Suprapubic skin (tissue), 4 donors: Measurements from ENCODE around the gene GPC5. TPM values are rescaled to one million over a fixed set of nuclear protein-coding genes. Genes with fewer than 3 reads are reported as not detected.

Source experiments
- DNase-seq, 2 donors: peaks; one replicate each; pipeline ENCODE4 v3.0.0-alpha.2; 2019; ENCODE audit warnings: low spot score in 2 of 2
- H3K27ac ChIP-seq: fragments of 200-600 bp; sonication (generic); one replicate; pipeline ENCODE4 v1.5.1; 2019
- H3K27me3 ChIP-seq: fragments of 200-600 bp; sonication (generic); one replicate; pipeline ENCODE4 v1.5.1; 2019
- H3K36me3 ChIP-seq: fragments of 200-600 bp; sonication (generic); one replicate; pipeline ENCODE4 v1.5.1; 2019
- H3K4me1 ChIP-seq: fragments of 200-600 bp; sonication (generic); one replicate; pipeline ENCODE4 v1.5.1; 2019
- H3K4me3 ChIP-seq: fragments of 200-600 bp; sonication (generic); one replicate; pipeline ENCODE4 v1.5.1; 2019; ENCODE audit warnings: mild to moderate bottlenecking
- H3K9me3 ChIP-seq: fragments of 200-600 bp; sonication (generic); one replicate; pipeline ENCODE4 v1.5.1; 2019
- CTCF ChIP-seq, 2 donors: fragments of 200-600 bp in 1 of 2; fragments of 450-650 bp in 1 of 2; sonication (generic) in 1 of 2; IDR thresholded peaks; one replicate each; pipeline ENCODE4 v1.5.1; 2016 to 2019; ENCODE audit warnings: antibody characterized with exemption in 2 of 2, mild to moderate bottlenecking in 1 of 2, moderate library complexity in 1 of 2
- EP300 ChIP-seq: sonication (generic); formaldehyde crosslinking; IDR thresholded peaks from one replicate; pipeline ENCODE4 v1.6.1; 2017; ENCODE audit warnings: antibody characterized with exemption
- POLR2A ChIP-seq, 2 donors: fragments of 450-650 bp; IDR thresholded peaks; one replicate each; pipeline ENCODE4 v1.6.1; 2017; ENCODE audit warnings: antibody characterized with exemption in 2 of 2, mild to moderate bottlenecking in 2 of 2, moderate library complexity in 2 of 2
- POLR2AphosphoS5 ChIP-seq, 3 donors: sonication (generic); formaldehyde crosslinking; IDR thresholded peaks; one replicate each; pipeline ENCODE4 v1.6.1; 2017; ENCODE audit warnings: antibody characterized with exemption in 3 of 3
- WGBS: methylation state at CpG from one replicate; pipeline ENCODE4 v1.1.5; 2018; 5-methylcytosine and 5-hydroxymethylcytosine counted together
- total RNA-seq, 4 donors: library from RNA; depleted of rRNA; stranded (reverse); fragments of >200 nt; gene quantifications; one replicate each; pipeline ENCODE4 v1.1.0, GENCODE V29; 2016

The GPC5 gene
- total RNA-seq, 4 donors from 2014 or later = 0.55 TPM; not detected in 3

GRCh38 chr13:92560883-92561282 lies 1162.5 kb downstream of the GPC5 start:
- WGBS = 59% methylated on average over 5 of the region's 5 CpGs
- H3K36me3 ChIP-seq = no peaks in the 10 kb centered on the region
- H3K27ac ChIP-seq = no peak overlapping the region
- H3K9me3 ChIP-seq = no peaks in the 10 kb centered on the region
- H3K4me1 ChIP-seq = no peaks in the 10 kb centered on the region
- H3K4me3 ChIP-seq = no peak overlapping the region
- no peak for DNase-seq
- TF ChIP-seq EP300 (no peak), POLR2A (IDR thresholded peaks at IDR 0.05) (no peak), POLR2AphosphoS5 (IDR thresholded peaks at IDR 0.05) (no peak), CTCF (IDR thresholded peaks at IDR 0.05) (no peak)
- H3K27me3 ChIP-seq = no peaks in the 10 kb centered on the region

GRCh38 chr13:92564942-92565341 lies 1166.5 kb downstream of the GPC5 start:
- no peaks in the 10 kb centered on the region for H3K4me1 ChIP-seq
- 53% methylated on average over 2 of the region's 2 CpGs for WGBS

GRCh38 chr13:92566767-92567166 lies 1168.3 kb downstream of the GPC5 start:
- no peak for DNase-seq
- TF ChIP-seq POLR2A (IDR thresholded peaks at IDR 0.05) (no peak), EP300 (no peak), POLR2AphosphoS5 (IDR thresholded peaks at IDR 0.05) (no peak), CTCF (IDR thresholded peaks at IDR 0.05) (no peak)
- Histone ChIP-seq H3K4me3 (no peak overlapping the region), H3K36me3 (no peaks in the 10 kb centered on the region), H3K27me3 (no peaks in the 10 kb centered on the region), H3K27ac (no peak overlapping the region), H3K4me1 (no peaks in the 10 kb centered on the region), H3K9me3 (no peaks in the 10 kb centered on the region)

More at GRCh38 chr13:92564942-92565341, 1166.5 kb downstream of the GPC5 start:
- H3K36me3 ChIP-seq = no peaks in the 10 kb centered on the region
- no peak overlapping the region for H3K27ac ChIP-seq
- no peak overlapping the region for H3K4me3 ChIP-seq
- H3K9me3 ChIP-seq = no peaks in the 10 kb centered on the region
- TF ChIP-seq CTCF (IDR thresholded peaks at IDR 0.05) (no peak), EP300 (no peak)
- H3K27me3 ChIP-seq = no peaks in the 10 kb centered on the region
- DNase-seq = no peak

- H3K4me3 ChIP-seq = no peak overlapping the region
- no peaks in the 10 kb centered on the region for H3K9me3 ChIP-seq
- WGBS = 76% methylated on average over 4 of the region's 4 CpGs
- H3K36me3 ChIP-seq = no peaks in the 10 kb centered on the region
- peaks cover 20% of the 10 kb centered on the region for H3K4me1 ChIP-seq
- TF ChIP-seq POLR2A (IDR thresholded peaks at IDR 0.05) (no peak), POLR2AphosphoS5 (IDR thresholded peaks at IDR 0.05) (no peak), EP300 (no peak), CTCF (IDR thresholded peaks at IDR 0.05) (no peak)
- H3K27me3 ChIP-seq = no peaks in the 10 kb centered on the region
- DNase-seq = no peak
- H3K27ac ChIP-seq = no peak overlapping the region
Measured at GRCh38 chr13:92572190-92572589, 1173.8 kb downstream of the GPC5 start.

GRCh38 chr13:92573467-92574057 lies 1175.1 kb downstream of the GPC5 start:
- Histone ChIP-seq H3K27me3 (no peaks in the 10 kb centered on the region), H3K4me3 (no peak overlapping the region), H3K4me1 (peaks cover 20% of the 10 kb centered on the region), H3K9me3 (no peaks in the 10 kb centered on the region), H3K27ac (no peak overlapping the region), H3K36me3 (no peaks in the 10 kb centered on the region)
- 69% methylated on average over 10 of the region's 10 CpGs for WGBS
- TF ChIP-seq EP300 (no peak), CTCF (IDR thresholded peaks at IDR 0.05) (no peak), POLR2AphosphoS5 (IDR thresholded peaks at IDR 0.05) (no peak), POLR2A (IDR thresholded peaks at IDR 0.05) (no peak)
- no peak for DNase-seq
